ENCODE measurements around the gene TMED9. TPM values are rescaled to one million over a fixed set of nuclear protein-coding genes. Genes with fewer than 3 reads are reported as not detected.

The TMED9 gene
- total and polyA plus RNA-seq, 9 of the 15 experiments (the other 6 are each of a cell fraction or from before 2014, with no cell fraction given): 43.7 to 301 (median 90.0) TPM

- TF ChIP-seq POLR3G (IDR thresholded peaks at IDR 0.05; ENCODE audit: extremely low read depth, insufficient read length, insufficient replicate concordance): no peak
- no peak for TF ChIP-seq HDGF (IDR thresholded peaks at IDR 0.05)
- TF ChIP-seq SIRT6 (IDR thresholded peaks at IDR 0.05; ENCODE audit: low read depth, low read length): no peak
- TF ChIP-seq ZC3H11A (IDR thresholded peaks at IDR 0.05; ENCODE audit: low read depth, low read length): no peak
- TF ChIP-seq TSC22D4 (tag; IDR thresholded peaks at IDR 0.05): no peak
- TF ChIP-seq ZBTB1 (CRISPR knock-in tag; IDR thresholded peaks at IDR 0.05; ENCODE audit: borderline replicate concordance, low read depth): no peak
- peak in 1 of 2 experiments; percentile 70; a peak in 2 of 4 replicates for TF ChIP-seq MNT (conservative IDR thresholded peaks at IDR 0.05)
- TF ChIP-seq ZNF75A (CRISPR knock-in tag; IDR thresholded peaks at IDR 0.05): no peak
- no peak for TF ChIP-seq HMGXB4 (CRISPR knock-in tag; IDR thresholded peaks at IDR 0.05)
- no peak for TF ChIP-seq BRD9 (IDR thresholded peaks at IDR 0.05; ENCODE audit: low read depth, partially characterized antibody)
- TF ChIP-seq NFE2L1 (tag; IDR thresholded peaks at IDR 0.05; ENCODE audit: borderline replicate concordance, low read depth): no peak
- peak; percentile 73 for TF ChIP-seq ETV1 (tag; conservative IDR thresholded peaks at IDR 0.05; ENCODE audit: low read depth)
- no peak for TF ChIP-seq KHSRP (IDR thresholded peaks at IDR 0.05)
- TF ChIP-seq TAL1 (IDR thresholded peaks at IDR 0.05): no peak; the same call in 1 of the 2 replicates
- TF ChIP-seq NONO (IDR thresholded peaks at IDR 0.05; ENCODE audit: low read depth in 2 of 2, low read length in 1 of 2): no peak
- no peak for TF ChIP-seq ZNF3 (CRISPR knock-in tag; IDR thresholded peaks at IDR 0.05)
- TF ChIP-seq ARNT (IDR thresholded peaks at IDR 0.05): no peak
- TF ChIP-seq ZMIZ1 (IDR thresholded peaks at IDR 0.05; ENCODE audit: low read depth in 2 of 2, low read length in 2 of 2): no peak
- TF ChIP-seq ZNF668 (CRISPR knock-in tag; IDR thresholded peaks at IDR 0.05): peak; percentile 2; the same call in 1 of the 2 replicates
- no peak for TF ChIP-seq YY1 (IDR thresholded peaks at IDR 0.05; ENCODE audit: borderline replicate concordance in 1 of 3, control insufficient read depth in 1 of 3, extremely low read depth in 1 of 3, insufficient read depth in 3 of 3, insufficient read length in 1 of 3, insufficient replicate concordance in 2 of 3, low read depth in 1 of 3, low read length in 2 of 3)
- TF ChIP-seq MCM2 (IDR thresholded peaks at IDR 0.05; ENCODE audit: low read depth): no peak
- TF ChIP-seq SMARCA5 (IDR thresholded peaks at IDR 0.05): no peak
- TF ChIP-seq GABPB2 (CRISPR knock-in tag; conservative IDR thresholded peaks at IDR 0.05): no peak
These were observed 34.9 kb upstream of the TMED9 start (continued) for GRCh38 chr5:177557041-177557647.

All from K562 (cell line).